MM.1S (cell line): ENCODE results near the gene TAS2R50.

Source experiments
- EZH2 ChIP-seq: fragments of 300-600 bp; sonication (generic); optimal IDR thresholded peaks from 2 replicates; pipeline ENCODE3; 2017; ENCODE audit warnings: low read depth, mild to moderate bottlenecking, antibody characterized with exemption, low read length, mixed read lengths
- EZH2phosphoT487 ChIP-seq: fragments of 300-600 bp; sonication (generic); IDR thresholded peaks from 2 replicates; pipeline ENCODE4 v1.6.1; 2018; ENCODE audit warnings: antibody characterized with exemption, low read length
- TF ChIP-seq, protein P1 (sequence below): fragments of 300-600 bp; sonication (generic); IDR thresholded peaks from 2 replicates; pipeline ENCODE4 v1.5.1; 2016; ENCODE audit warnings: antibody characterized with exemption, low read length, mixed read lengths

DNA sequence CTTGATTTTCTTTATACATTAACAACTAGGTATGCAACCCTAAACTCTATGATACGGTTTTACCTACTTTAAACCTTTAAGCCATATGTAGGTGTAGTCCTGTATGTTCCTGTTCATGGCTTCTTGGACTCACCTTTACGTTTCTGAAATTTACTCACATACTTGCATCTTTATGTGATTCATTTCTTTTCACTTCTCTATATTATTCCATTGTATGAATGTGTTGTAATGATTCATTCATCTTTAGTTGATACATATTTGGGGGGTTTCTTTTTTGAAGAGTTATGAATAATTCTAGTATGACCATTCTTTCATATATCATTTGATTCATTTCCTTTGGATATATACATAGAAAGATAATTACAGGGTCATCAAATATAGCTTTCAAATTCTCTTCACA, 2.4 kb upstream of the TAS2R50 start:
- TF ChIP-seq, protein P1, sequence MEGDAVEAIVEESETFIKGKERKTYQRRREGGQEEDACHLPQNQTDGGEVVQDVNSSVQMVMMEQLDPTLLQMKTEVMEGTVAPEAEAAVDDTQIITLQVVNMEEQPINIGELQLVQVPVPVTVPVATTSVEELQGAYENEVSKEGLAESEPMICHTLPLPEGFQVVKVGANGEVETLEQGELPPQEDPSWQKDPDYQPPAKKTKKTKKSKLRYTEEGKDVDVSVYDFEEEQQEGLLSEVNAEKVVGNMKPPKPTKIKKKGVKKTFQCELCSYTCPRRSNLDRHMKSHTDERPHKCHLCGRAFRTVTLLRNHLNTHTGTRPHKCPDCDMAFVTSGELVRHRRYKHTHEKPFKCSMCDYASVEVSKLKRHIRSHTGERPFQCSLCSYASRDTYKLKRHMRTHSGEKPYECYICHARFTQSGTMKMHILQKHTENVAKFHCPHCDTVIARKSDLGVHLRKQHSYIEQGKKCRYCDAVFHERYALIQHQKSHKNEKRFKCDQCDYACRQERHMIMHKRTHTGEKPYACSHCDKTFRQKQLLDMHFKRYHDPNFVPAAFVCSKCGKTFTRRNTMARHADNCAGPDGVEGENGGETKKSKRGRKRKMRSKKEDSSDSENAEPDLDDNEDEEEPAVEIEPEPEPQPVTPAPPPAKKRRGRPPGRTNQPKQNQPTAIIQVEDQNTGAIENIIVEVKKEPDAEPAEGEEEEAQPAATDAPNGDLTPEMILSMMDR = no peak
- TF ChIP-seq EZH2phosphoT487 (no peak), EZH2 (no peak)
